HepG2 (cell line): ENCODE results near the gene ATP5PB. TPM values are rescaled to one million over a fixed set of nuclear protein-coding genes. Genes with fewer than 3 reads are reported as not detected.

Experiments used
- CREB3 ChIP-seq: sonication (generic); formaldehyde crosslinking; IDR thresholded peaks from 2 replicates; pipeline ENCODE4 v1.5.0; 2020; ENCODE audit warnings: missing genetic modification reagents
- ELK4 ChIP-seq: sonication (generic); formaldehyde crosslinking; IDR thresholded peaks from 2 replicates; pipeline ENCODE4 v1.9.0; 2021; ENCODE audit warnings: missing genetic modification reagents, borderline replicate concordance
- FOSL2 ChIP-seq: sonication (generic); formaldehyde crosslinking; IDR thresholded peaks from 2 replicates; pipeline ENCODE4 v1.4.0; 2020; ENCODE audit warnings: missing genetic modification reagents
- IRF9 ChIP-seq: sonication (generic); formaldehyde crosslinking; IDR thresholded peaks from 2 replicates; pipeline ENCODE4 v1.8.0; 2022; ENCODE audit warnings: missing genetic modification reagents, mild to moderate bottlenecking, borderline replicate concordance
- NONO ChIP-seq, 2 experiments: fragments of 450-650 bp in 1 of 2; sonication (generic) in 1 of 2; formaldehyde crosslinking in 1 of 2; IDR thresholded peaks in 1 of 2; conservative IDR thresholded peaks in 1 of 2; 2 replicates each; pipeline versions ENCODE4 v1.6.1 to v1.8.0; 2017 to 2022; ENCODE audit warnings: mild to moderate bottlenecking in 1 of 2, missing genetic modification reagents in 1 of 2, moderate library complexity in 1 of 2
- SIN3A ChIP-seq: IDR thresholded peaks from 2 replicates; pipeline ENCODE4 v1.6.1; 2011; ENCODE audit warnings: low read depth, mild to moderate bottlenecking, control low read depth, low read length, borderline replicate concordance
- SMAD3 ChIP-seq: sonication (generic); formaldehyde crosslinking; IDR thresholded peaks from 2 replicates; pipeline ENCODE4 v1.4.0; 2020; ENCODE audit warnings: missing genetic modification reagents
- SOX6 ChIP-seq, 2 experiments: fragments of 450-650 bp in 1 of 2; sonication (generic) in 1 of 2; formaldehyde crosslinking in 1 of 2; IDR thresholded peaks; 2 replicates each; pipeline versions ENCODE4 v1.4.0 to v1.6.1; 2017 to 2020; ENCODE audit warnings: antibody characterized with exemption in 1 of 2, mild to moderate bottlenecking in 1 of 2, missing genetic modification reagents in 1 of 2
- ZBTB37 ChIP-seq: sonication (generic); formaldehyde crosslinking; IDR thresholded peaks from 2 replicates; pipeline ENCODE4 v1.4.0; 2020; ENCODE audit warnings: mild to moderate bottlenecking, missing genetic modification reagents
- ZMAT3 ChIP-seq: sonication (generic); formaldehyde crosslinking; conservative IDR thresholded peaks from 2 replicates; pipeline ENCODE4 v1.7.0; 2021; ENCODE audit warnings: missing genetic modification reagents
- ZNF232 ChIP-seq: sonication (generic); formaldehyde crosslinking; IDR thresholded peaks from 2 replicates; pipeline ENCODE4 v1.4.0; 2020; ENCODE audit warnings: missing genetic modification reagents, borderline replicate concordance
- ZNF234 ChIP-seq: sonication (generic); formaldehyde crosslinking; conservative IDR thresholded peaks from 2 replicates; pipeline ENCODE4 v1.5.1; 2020; ENCODE audit warnings: mild to moderate bottlenecking, missing genetic modification reagents
- ZNF574 ChIP-seq: sonication (generic); formaldehyde crosslinking; IDR thresholded peaks from 2 replicates; pipeline ENCODE4 v1.4.0; 2020; ENCODE audit warnings: missing genetic modification reagents
- ZNF737 ChIP-seq: sonication (generic); formaldehyde crosslinking; IDR thresholded peaks from 2 replicates; pipeline ENCODE4 v1.5.0; 2020; ENCODE audit warnings: missing genetic modification reagents, mild to moderate bottlenecking, borderline replicate concordance
- ZSCAN25 ChIP-seq: sonication (generic); formaldehyde crosslinking; IDR thresholded peaks from 2 replicates; pipeline ENCODE4 v1.8.0; 2022; ENCODE audit warnings: mild to moderate bottlenecking, missing genetic modification reagents
- polyA plus RNA-seq, 8 experiments: library from polyadenylated mRNA; depleted of rRNA in 3 of 8; stranded (reverse) in 7 of 8; unstranded in 1 of 8; fragments of >200 nt; fragmentation: Illumina TruSeq in 4 of 8; extraction: Trizol in 4 of 8; gene quantifications; 2 replicates each; pipeline versions ENCODE4 v1.2.1 to v1.2.3, GENCODE V29; 2011 to 2016; ENCODE audit warnings: low read depth in 4 of 8, missing spikeins in 1 of 8, mixed read lengths in 1 of 8; ENCODE audit not compliant: insufficient read depth in 1 of 8
- total RNA-seq, 5 experiments: library from RNA; depleted of rRNA; stranded (reverse); fragments of >200 nt; fragmentation: Illumina TruSeq; extraction: Trizol; gene quantifications; 2 replicates each; pipeline ENCODE4 v1.2.3, GENCODE V29; 2016; ENCODE audit warnings: low read depth in 1 of 5

ATP5PB gene
- total and polyA plus RNA-seq, 2 of the 13 experiments (the other 11 are each of a cell fraction or from before 2014, with no cell fraction given): 297 to 541 TPM

- TF ChIP-seq SOX6 (IDR thresholded peaks at IDR 0.05): no peak
- TF ChIP-seq SOX6 (CRISPR knock-in tag; IDR thresholded peaks at IDR 0.05): no peak; the same call in 1 of the 2 replicates
- TF ChIP-seq ZNF232 (CRISPR knock-in tag): no peak
- TF ChIP-seq ZMAT3: 0 out of 2 replicates have a peak, but pooled peaks have one; percentile 65
- TF ChIP-seq ELK4 (CRISPR knock-in tag): no peak
- TF ChIP-seq ZNF234: no peak
- no peak for TF ChIP-seq CREB3 (CRISPR knock-in tag)
- no peak for TF ChIP-seq NONO (IDR thresholded peaks at IDR 0.05)
- TF ChIP-seq NONO (CRISPR knock-in tag; conservative IDR thresholded peaks at IDR 0.05): 0 out of 2 replicates have a peak, but pooled peaks have one; percentile 35
- TF ChIP-seq ZSCAN25 (CRISPR knock-in tag): no peak; the same call in 1 of the 2 replicates
- no peak for TF ChIP-seq FOSL2 (CRISPR knock-in tag)
- TF ChIP-seq SIN3A: peak; percentile 40; the same call in 1 of the 2 replicates
- peak; percentile 16; the same call in 1 of the 2 replicates for TF ChIP-seq IRF9 (CRISPR knock-in tag)
- TF ChIP-seq ZNF737: no peak
- TF ChIP-seq ZBTB37 (CRISPR knock-in tag): no peak
- peak; percentile 52; the same call in 1 of the 2 replicates for TF ChIP-seq ZNF574
- TF ChIP-seq SMAD3 (CRISPR knock-in tag): 0 out of 2 replicates have a peak, but pooled peaks have one; percentile 6
Observed at GRCh38 chr1:111507411-111508201, 58.3 kb downstream of the ATP5PB start (continued).
